ENCODE measurements around the gene DHRS4L2.
"Not testable (repeated sequence)": the region's sequence is repeated elsewhere in the genome, so short reads cannot be mapped to it uniquely, and the experiment has no call there.

DHRS4L2 gene

DNA sequence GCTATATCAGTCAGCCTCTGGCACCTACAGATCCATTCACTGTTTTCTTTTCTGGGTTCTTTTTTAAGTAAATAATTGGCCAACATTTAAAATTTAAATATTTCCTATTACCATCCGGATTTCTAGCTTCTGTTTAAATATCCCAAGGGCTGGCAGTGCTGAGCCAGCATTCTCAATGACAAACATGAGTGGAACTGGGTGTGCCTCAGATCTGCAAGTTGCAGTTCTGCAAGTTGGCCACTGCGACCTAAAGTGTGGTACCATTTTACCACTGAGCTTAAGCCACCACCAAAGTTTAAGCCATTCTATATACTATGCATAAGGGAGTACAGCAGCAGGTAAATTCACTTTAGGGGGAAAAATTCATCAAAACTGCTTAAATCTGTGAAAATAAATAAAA is 31.2 kb downstream of the DHRS4L2 start:
- not testable (repeated sequence) for H3K4me2 ChIP-seq (ENCODE audit: low read length); H2AFZ ChIP-seq (ENCODE audit: insufficient read depth, low read length, poor library complexity); H3K18ac ChIP-seq (ENCODE audit: low read length); H3K9ac ChIP-seq (ENCODE audit: low read length); H3K4me3 ChIP-seq (ENCODE audit: low read depth, low read length); H2BK5ac ChIP-seq (ENCODE audit: low read depth, low read length, poor library complexity); H2BK120ac ChIP-seq (ENCODE audit: insufficient read depth, low read length, poor library complexity); H4K8ac ChIP-seq (ENCODE audit: low read depth, low read length); H4K91ac ChIP-seq (ENCODE audit: low read depth, low read length); H3K4ac ChIP-seq (ENCODE audit: low read depth, low read length); H2BK12ac ChIP-seq (ENCODE audit: low read length); H3K23ac ChIP-seq (ENCODE audit: low read length); H3K36me3 ChIP-seq (ENCODE audit: control insufficient read depth in 1 of 2, insufficient read depth in 2 of 2, low read length in 2 of 2); H3K14ac ChIP-seq (ENCODE audit: low read length); H3K9me3 ChIP-seq (ENCODE audit: insufficient read depth, low read depth, low read length); H3K79me1 ChIP-seq (ENCODE audit: low read length); H3K27me3 ChIP-seq (ENCODE audit: insufficient read depth, low read length); H4K12ac ChIP-seq (ENCODE audit: low read depth, low read length); H3K4me1 ChIP-seq (ENCODE audit: control insufficient read depth in 1 of 2, insufficient read depth in 2 of 2, low read length in 2 of 2); H3K79me2 ChIP-seq (ENCODE audit: control insufficient read depth, insufficient read depth, low read length, poor library complexity); H3K27ac ChIP-seq (ENCODE audit: low read depth, low read length); H2AK5ac ChIP-seq (ENCODE audit: low read length)
- WGBS (ENCODE audit: extremely low coverage, insufficient coverage, insufficient read length): no CpG with 5 or more reads among the region's 2 CpGs
- peak in 1 of 2 donors; percentile 4 for DNase-seq

DNA sequence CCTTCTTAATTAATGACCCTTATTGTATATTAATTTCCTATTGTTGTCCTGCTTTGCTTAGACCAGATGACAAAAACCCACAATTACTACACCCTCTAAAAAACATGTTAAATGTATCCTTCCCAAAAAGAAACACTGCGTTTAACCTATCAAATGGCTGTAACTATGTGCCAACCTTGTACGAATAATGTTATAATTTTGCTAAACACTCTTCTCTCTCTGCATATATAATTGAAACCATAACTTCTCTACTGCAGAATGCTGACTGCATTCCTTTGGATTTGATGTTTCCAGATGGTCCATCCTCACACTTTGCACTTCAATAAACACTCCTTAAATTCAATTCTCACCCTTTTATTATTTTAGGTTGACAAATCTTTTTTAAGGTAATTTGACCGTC is 31.8 kb downstream of the DHRS4L2 start:
- not testable (repeated sequence) for H3K27ac ChIP-seq (ENCODE audit: low read depth, low read length); H4K8ac ChIP-seq (ENCODE audit: low read depth, low read length); H2BK120ac ChIP-seq (ENCODE audit: insufficient read depth, low read length, poor library complexity); H3K27me3 ChIP-seq (ENCODE audit: insufficient read depth, low read length); H3K4me3 ChIP-seq (ENCODE audit: low read depth, low read length); H3K4me2 ChIP-seq (ENCODE audit: low read length); H3K4me1 ChIP-seq (ENCODE audit: control insufficient read depth in 1 of 2, insufficient read depth in 2 of 2, low read length in 2 of 2); H2BK5ac ChIP-seq (ENCODE audit: low read depth, low read length, poor library complexity); H3K79me1 ChIP-seq (ENCODE audit: low read length); H3K4ac ChIP-seq (ENCODE audit: low read depth, low read length); H2AK5ac ChIP-seq (ENCODE audit: low read length); H4K91ac ChIP-seq (ENCODE audit: low read depth, low read length); H3K9me3 ChIP-seq (ENCODE audit: insufficient read depth, low read depth, low read length); H2AFZ ChIP-seq (ENCODE audit: insufficient read depth, low read length, poor library complexity); H3K23ac ChIP-seq (ENCODE audit: low read length); H3K18ac ChIP-seq (ENCODE audit: low read length); H3K14ac ChIP-seq (ENCODE audit: low read length); H2BK12ac ChIP-seq (ENCODE audit: low read length); H3K79me2 ChIP-seq (ENCODE audit: control insufficient read depth, insufficient read depth, low read length, poor library complexity); H3K36me3 ChIP-seq (ENCODE audit: control insufficient read depth in 1 of 2, insufficient read depth in 2 of 2, low read length in 2 of 2); H3K9ac ChIP-seq (ENCODE audit: low read length); DNase-seq; H4K12ac ChIP-seq (ENCODE audit: low read depth, low read length)
- no CpG with 5 or more reads among the region's 3 CpGs for WGBS (ENCODE audit: extremely low coverage, insufficient coverage, insufficient read length)

DNA sequence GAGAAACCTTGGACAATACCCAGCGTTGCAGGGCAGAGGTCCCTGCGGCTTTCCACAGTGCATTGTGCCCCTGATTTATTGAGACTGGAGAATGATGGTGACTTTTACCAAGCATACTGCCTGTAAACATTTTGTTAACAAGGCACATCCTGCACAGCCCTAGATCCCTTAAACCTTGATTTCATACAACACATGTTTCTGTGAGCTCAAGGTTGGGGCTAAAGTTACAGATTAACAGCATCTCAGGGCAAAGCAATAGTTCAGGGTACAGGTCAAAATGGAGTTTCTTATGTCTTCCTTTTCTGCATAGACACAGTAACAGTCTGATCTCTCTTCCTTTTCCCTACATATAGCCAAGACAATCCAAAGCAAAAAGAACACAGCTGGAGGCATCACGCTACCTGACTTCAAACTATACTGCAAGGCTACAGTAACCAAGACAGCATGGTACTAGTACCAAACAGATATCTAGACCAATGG is 36.2 kb downstream of the DHRS4L2 start:
- DNase-seq; H3K4ac ChIP-seq (ENCODE audit: low read depth, low read length); H3K79me1 ChIP-seq (ENCODE audit: low read length); H3K4me2 ChIP-seq (ENCODE audit: low read length); H2BK120ac ChIP-seq (ENCODE audit: insufficient read depth, low read length, poor library complexity); H4K12ac ChIP-seq (ENCODE audit: low read depth, low read length); H3K4me3 ChIP-seq (ENCODE audit: low read depth, low read length); H2BK12ac ChIP-seq (ENCODE audit: low read length); H3K23ac ChIP-seq (ENCODE audit: low read length); H4K8ac ChIP-seq (ENCODE audit: low read depth, low read length); H3K27ac ChIP-seq (ENCODE audit: low read depth, low read length); H3K4me1 ChIP-seq (ENCODE audit: control insufficient read depth in 1 of 2, insufficient read depth in 2 of 2, low read length in 2 of 2); H2BK5ac ChIP-seq (ENCODE audit: low read depth, low read length, poor library complexity); H4K91ac ChIP-seq (ENCODE audit: low read depth, low read length); H3K27me3 ChIP-seq (ENCODE audit: insufficient read depth, low read length); H3K18ac ChIP-seq (ENCODE audit: low read length); H3K36me3 ChIP-seq (ENCODE audit: control insufficient read depth in 1 of 2, insufficient read depth in 2 of 2, low read length in 2 of 2); H3K9ac ChIP-seq (ENCODE audit: low read length); H2AFZ ChIP-seq (ENCODE audit: insufficient read depth, low read length, poor library complexity); H3K14ac ChIP-seq (ENCODE audit: low read length); H2AK5ac ChIP-seq (ENCODE audit: low read length); H3K9me3 ChIP-seq (ENCODE audit: insufficient read depth, low read depth, low read length); H3K79me2 ChIP-seq (ENCODE audit: control insufficient read depth, insufficient read depth, low read length, poor library complexity): not testable (repeated sequence)
- no CpG with 5 or more reads among the region's 3 CpGs for WGBS (ENCODE audit: extremely low coverage, insufficient coverage, insufficient read length)

DNA sequence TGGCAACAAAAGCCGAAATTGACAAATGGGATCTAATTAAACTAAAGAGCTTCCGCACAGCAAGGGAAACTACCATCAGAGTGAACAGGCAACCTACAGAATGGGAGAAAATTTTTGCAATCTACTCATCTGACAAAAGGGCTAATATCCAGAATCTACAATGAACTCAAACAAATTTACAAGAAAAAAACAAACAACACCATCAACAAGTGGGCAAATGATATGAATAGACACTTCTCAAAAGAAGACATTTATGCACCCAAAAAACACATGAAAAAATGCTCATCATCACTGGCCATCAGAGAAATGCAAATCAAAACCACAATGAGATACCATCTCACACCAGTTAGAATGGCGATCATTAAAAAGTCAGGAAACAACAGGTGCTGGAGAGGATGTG is 41.0 kb downstream of the DHRS4L2 start:
- H3K79me1 ChIP-seq (ENCODE audit: low read length); H3K4me2 ChIP-seq (ENCODE audit: low read length); H3K4me1 ChIP-seq (ENCODE audit: control insufficient read depth in 1 of 2, insufficient read depth in 2 of 2, low read length in 2 of 2); H2BK120ac ChIP-seq (ENCODE audit: insufficient read depth, low read length, poor library complexity); H3K79me2 ChIP-seq (ENCODE audit: control insufficient read depth, insufficient read depth, low read length, poor library complexity); H3K9ac ChIP-seq (ENCODE audit: low read length); H4K12ac ChIP-seq (ENCODE audit: low read depth, low read length); H2AFZ ChIP-seq (ENCODE audit: insufficient read depth, low read length, poor library complexity); H4K8ac ChIP-seq (ENCODE audit: low read depth, low read length); H3K4me3 ChIP-seq (ENCODE audit: low read depth, low read length); H3K36me3 ChIP-seq (ENCODE audit: control insufficient read depth in 1 of 2, insufficient read depth in 2 of 2, low read length in 2 of 2); H3K18ac ChIP-seq (ENCODE audit: low read length); H3K27ac ChIP-seq (ENCODE audit: low read depth, low read length); H2BK5ac ChIP-seq (ENCODE audit: low read depth, low read length, poor library complexity); H2BK12ac ChIP-seq (ENCODE audit: low read length); H4K91ac ChIP-seq (ENCODE audit: low read depth, low read length); H3K9me3 ChIP-seq (ENCODE audit: insufficient read depth, low read depth, low read length); H3K27me3 ChIP-seq (ENCODE audit: insufficient read depth, low read length); H3K23ac ChIP-seq (ENCODE audit: low read length); DNase-seq; H2AK5ac ChIP-seq (ENCODE audit: low read length); H3K4ac ChIP-seq (ENCODE audit: low read depth, low read length); H3K14ac ChIP-seq (ENCODE audit: low read length): not testable (repeated sequence)
- no CpG with 5 or more reads among the region's 3 CpGs for WGBS (ENCODE audit: extremely low coverage, insufficient coverage, insufficient read length)
